Astrocyte of the spinal cord (primary cell): Measurements from ENCODE around the gene XRCC5.

Source experiments
- DNase-seq: peaks from one replicate; pipeline ENCODE4 v3.0.0; 2011; ENCODE audit warnings: low read depth, low spot score
- H3K4me3 ChIP-seq: 2 replicates; pipeline ENCODE4 v1.5.1; 2011; ENCODE audit warnings: low read depth, mild to moderate bottlenecking, low read length, moderate library complexity
- CTCF ChIP-seq: IDR thresholded peaks from 2 replicates; pipeline ENCODE4 v1.5.1; 2012; ENCODE audit warnings: low read depth, mild to moderate bottlenecking, low read length, inconsistent platforms
- in situ Hi-C: cut with HindIII; loops from 2 replicates; pipeline ENCODE4 v1.10.0; 2017; ENCODE audit warnings: low sequenced_read_pairs

XRCC5 gene

GRCh38 chr2:216233281-216233995, 124.3 kb downstream of the XRCC5 start:
- no peak for DNase-seq
- no peak for TF ChIP-seq CTCF
- in situ Hi-C loops: no loop called here
- H3K4me3 ChIP-seq: no peak overlapping the region

- TF ChIP-seq CTCF: no peak
- no peak overlapping the region for H3K4me3 ChIP-seq
- DNase-seq: no peak
- in situ Hi-C loops: no loop called here
These were observed 125.0 kb downstream of the XRCC5 start for GRCh38 chr2:216234106-216234505.

- in situ Hi-C loops: no loop called here
- TF ChIP-seq CTCF: no peak
- no peak for DNase-seq
- H3K4me3 ChIP-seq: no peak overlapping the region
These were observed 126.3 kb downstream of the XRCC5 start for GRCh38 chr2:216235462-216235861.

- no peak for DNase-seq
- in situ Hi-C loops: no loop called here
- H3K4me3 ChIP-seq: no peak overlapping the region
- TF ChIP-seq CTCF: no peak
These were observed 126.7 kb downstream of the XRCC5 start for GRCh38 chr2:216235896-216236295.

GRCh38 chr2:216236486-216236885, 127.3 kb downstream of the XRCC5 start:
- TF ChIP-seq CTCF: no peak
- in situ Hi-C loops: no loop called here
- no peak for DNase-seq

GRCh38 chr2:216242365-216242764, 133.2 kb downstream of the XRCC5 start:
- no peak for TF ChIP-seq CTCF
- in situ Hi-C loops: no loop called here
- H3K4me3 ChIP-seq: no peak overlapping the region
- DNase-seq: no peak

More at GRCh38 chr2:216236486-216236885, 127.3 kb downstream of the XRCC5 start:
- H3K4me3 ChIP-seq: no peak overlapping the region
